Transverse colon (tissue), 4 donors: ENCODE measurements around the gene PRSS50. TPM values are rescaled to one million over a fixed set of nuclear protein-coding genes. Genes with fewer than 3 reads are reported as not detected.
"Not testable (repeated sequence)": the region's sequence is repeated elsewhere in the genome, so short reads cannot be mapped to it uniquely, and the experiment has no call there.

Experiments used
- DNase-seq: peaks from one replicate; pipeline ENCODE4 v3.0.0-alpha.2; 2019
- H3K27ac ChIP-seq, 4 donors: fragments of 200-600 bp; sonication (generic); 2 replicates each; pipeline ENCODE4 v1.5.1; 2016 to 2018; ENCODE audit warnings: inconsistent platforms in 4 of 4
- H3K27me3 ChIP-seq: fragments of 200-600 bp; sonication (generic); 2 replicates; pipeline ENCODE4 v1.5.1; 2017; ENCODE audit warnings: inconsistent platforms
- H3K36me3 ChIP-seq, 4 donors: fragments of 200-600 bp; sonication (generic); 2 replicates each; pipeline ENCODE4 v1.5.1; 2017 to 2019; ENCODE audit warnings: inconsistent platforms in 4 of 4
- H3K4me1 ChIP-seq, 4 donors: fragments of 200-600 bp; sonication (generic); 2 replicates each; pipeline ENCODE4 v1.5.1; 2017 to 2020; ENCODE audit warnings: inconsistent platforms in 4 of 4
- H3K4me3 ChIP-seq, 4 donors: fragments of 200-600 bp; sonication (generic); 1 replicate in 1 of 4; 2 replicates in 3 of 4; pipeline versions ENCODE4 v1.5.1 to v1.6.1; 2017 to 2019; ENCODE audit warnings: inconsistent platforms in 4 of 4
- H3K9me3 ChIP-seq, 2 donors: fragments of 200-600 bp; sonication (generic); 2 replicates each; pipeline ENCODE4 v1.5.1; 2017 to 2019; ENCODE audit warnings: inconsistent platforms in 2 of 2
- CTCF ChIP-seq, 5 experiments: fragments of 200-600 bp in 3 of 5; fragments of 450-650 bp in 2 of 5; sonication (generic) in 3 of 5; IDR thresholded peaks; 1 replicate in 2 of 5; 2 replicates in 3 of 5; pipeline ENCODE4 v1.5.1; 2016 to 2017; ENCODE audit warnings: antibody characterized with exemption in 5 of 5, inconsistent platforms in 3 of 5, mild to moderate bottlenecking in 2 of 5, moderate library complexity in 1 of 5
- EP300 ChIP-seq: sonication (generic); formaldehyde crosslinking; IDR thresholded peaks from one replicate; pipeline ENCODE4 v1.6.1; 2017; ENCODE audit warnings: antibody characterized with exemption, low read depth
- POLR2A ChIP-seq: fragments of 450-650 bp; IDR thresholded peaks from one replicate; pipeline ENCODE4 v1.6.1; 2016; ENCODE audit warnings: antibody characterized with exemption, mild to moderate bottlenecking, moderate library complexity
- POLR2AphosphoS5 ChIP-seq, 3 donors: sonication (generic); formaldehyde crosslinking; IDR thresholded peaks; one replicate each; pipeline ENCODE4 v1.6.1; 2016; ENCODE audit warnings: antibody characterized with exemption in 3 of 3
- WGBS, 2 donors: methylation state at CpG; one replicate each; pipeline ENCODE4 v1.1.5; 2018; ENCODE audit warnings: low coverage in 1 of 2; 5-methylcytosine and 5-hydroxymethylcytosine counted together
- in situ Hi-C, 4 donors: fragments of 200-750 bp; cut with MboI; loops; one replicate each; pipeline versions ENCODE4 v1.15.0 to v1.15.1; 2017; ENCODE audit warnings: low sequenced_read_pairs in 3 of 4, low pct_ligation_motif_present in 1 of 4, low pct_unique_long_range_greater_than_20kb in 1 of 4
- intact Hi-C: fragments of 100-400 bp; cut with DNase I; formaldehyde crosslinking; loops from one replicate; pipeline ENCODE4 v1.15.1; 2023; ENCODE audit warnings: low total_unique reads
- total RNA-seq, 4 donors: library from RNA; depleted of rRNA; stranded (reverse); fragments of >200 nt; gene quantifications; one replicate each; pipeline ENCODE4 v1.1.0, GENCODE V29; 2016

The PRSS50 gene
- total RNA-seq, 4 donors from 2014 or later = 0.14 TPM; not detected in 3

- TF ChIP-seq CTCF (IDR thresholded peaks at IDR 0.05) (no peak), POLR2AphosphoS5 (IDR thresholded peaks at IDR 0.05) (no peak), POLR2A (no peak), EP300 (no peak)
- Histone ChIP-seq H3K27me3 (no peaks in the 10 kb centered on the region), H3K4me3 (no peak overlapping the region), H3K27ac (no peak overlapping the region), H3K9me3 (peaks cover 0 to 9% of the 10 kb centered on the region in 2 donors), H3K4me1 (no peaks in the 10 kb centered on the region), H3K36me3 (no peaks in the 10 kb centered on the region)
- in situ Hi-C loops = no loop called here
- intact Hi-C loops = no loop called here
- WGBS, 2 donors = 74 to 80% methylated on average over 3 to 5 of the region's 5 CpGs
- DNase-seq = no peak
These were observed 41.8 kb upstream of the PRSS50 start for GRCh38 chr3:46759239-46760167.

GRCh38 chr3:46756642-46757041, 39.0 kb upstream of the PRSS50 start:
- no peak for TF ChIP-seq CTCF (IDR thresholded peaks at IDR 0.05)
- TF ChIP-seq EP300 = no peak
- TF ChIP-seq POLR2A = no peak
- no peak for TF ChIP-seq POLR2AphosphoS5 (IDR thresholded peaks at IDR 0.05)
- WGBS, 2 donors = 90% methylated on average over 29 of the region's 31 CpGs; no CpG with 5 or more reads in 1 of the 2 donors
- Histone ChIP-seq H3K9me3 (no peaks in the 10 kb centered on the region), H3K4me1 (no peaks in the 10 kb centered on the region), H3K27ac (no peak overlapping the region), H3K27me3 (no peaks in the 10 kb centered on the region), H3K4me3 (no peak overlapping the region), H3K36me3 (no peaks in the 10 kb centered on the region)
- in situ Hi-C loops (no loop called here), intact Hi-C loops (no loop called here)
- no peak for DNase-seq

- intact Hi-C loops (no loop called here), in situ Hi-C loops (no loop called here)
- Histone ChIP-seq H3K4me3 (no peak overlapping the region), H3K27me3 (no peaks in the 10 kb centered on the region), H3K9me3 (no peaks in the 10 kb centered on the region), H3K4me1 (no peaks in the 10 kb centered on the region), H3K36me3 (no peaks in the 10 kb centered on the region), H3K27ac (no peak overlapping the region)
- TF ChIP-seq EP300 (no peak), CTCF (IDR thresholded peaks at IDR 0.05) (no peak), POLR2A (no peak), POLR2AphosphoS5 (IDR thresholded peaks at IDR 0.05) (no peak)
- 79 to 80% methylated on average over 1 to 6 of the region's 6 CpGs for WGBS, 2 donors
- DNase-seq = no peak
These were observed 38.0 kb upstream of the PRSS50 start for GRCh38 chr3:46755646-46756045.

- H3K36me3 ChIP-seq, H3K27ac ChIP-seq, H3K4me3 ChIP-seq, in situ Hi-C loops, intact Hi-C loops, DNase-seq, H3K4me1 ChIP-seq, H3K27me3 ChIP-seq, H3K9me3 ChIP-seq: not testable (repeated sequence)
- WGBS, 2 donors = 61 to 80% methylated on average over 2 to 5 of the region's 6 CpGs
These were observed 35.5 kb upstream of the PRSS50 start for GRCh38 chr3:46753127-46753526.
